Hepatocyte (in vitro differentiated cells): ENCODE results near the gene RDM1. TPM values are rescaled to one million over a fixed set of nuclear protein-coding genes. Genes with fewer than 3 reads are reported as not detected.

ENCODE experiments used
- DNase-seq: peaks from one replicate; pipeline ENCODE4 v3.0.0-alpha.2; 2016; ENCODE audit warnings: low spot score
- H2AFZ ChIP-seq: fragments of 200-600 bp; sonication (generic); 2 replicates; pipeline ENCODE4 v1.6.0; 2016; ENCODE audit warnings: antibody characterized with exemption, mild to moderate bottlenecking
- H3K27ac ChIP-seq: fragments of 200-600 bp; sonication (generic); 2 replicates; pipeline ENCODE4 v1.5.1; 2016; ENCODE audit warnings: mild to moderate bottlenecking
- H3K27me3 ChIP-seq: fragments of 200-600 bp; sonication (generic); 2 replicates; pipeline ENCODE4 v1.6.1; 2016
- H3K36me3 ChIP-seq: fragments of 200-600 bp; sonication (generic); replicated peaks from 2 replicates; pipeline ENCODE4 v1.5.1; 2016; ENCODE audit warnings: low read depth; ENCODE audit not compliant: insufficient read depth
- H3K4me1 ChIP-seq: fragments of 200-600 bp; sonication (generic); 2 replicates; pipeline ENCODE4 v1.5.1; 2016; ENCODE audit warnings: mild to moderate bottlenecking, moderate library complexity; ENCODE audit not compliant: insufficient read depth
- H3K4me2 ChIP-seq: fragments of 200-600 bp; sonication (generic); 2 replicates; pipeline ENCODE4 v1.6.0; 2016
- H3K4me3 ChIP-seq: fragments of 200-600 bp; sonication (generic); 2 replicates; pipeline ENCODE4 v1.5.1; 2016; ENCODE audit warnings: mild to moderate bottlenecking
- H3K79me2 ChIP-seq: fragments of 200-600 bp; sonication (generic); 2 replicates; pipeline ENCODE4 v1.6.0; 2017; ENCODE audit warnings: mild to moderate bottlenecking
- H3K9me2 ChIP-seq: fragments of 200-600 bp; sonication (generic); replicated peaks from 2 replicates; pipeline ENCODE4 v1.6.0; 2017; ENCODE audit warnings: mild to moderate bottlenecking; ENCODE audit not compliant: insufficient read depth
- H3K9me3 ChIP-seq: fragments of 200-600 bp; sonication (generic); 2 replicates; pipeline ENCODE4 v1.5.1; 2016; ENCODE audit warnings: low read depth, mild to moderate bottlenecking
- H4K20me1 ChIP-seq: fragments of 200-600 bp; sonication (generic); 2 replicates; pipeline ENCODE4 v1.6.0; 2016; ENCODE audit warnings: mild to moderate bottlenecking; ENCODE audit not compliant: insufficient read depth, poor library complexity, severe bottlenecking
- EZH2 ChIP-seq: fragments of 200-600 bp; sonication (generic); IDR thresholded peaks from 2 replicates; pipeline ENCODE4 v1.6.1; 2016; ENCODE audit warnings: antibody characterized with exemption, mild to moderate bottlenecking, borderline replicate concordance
- EZH2phosphoT487 ChIP-seq: fragments of 200-600 bp; sonication (generic); IDR thresholded peaks from one replicate; pipeline ENCODE4 v1.6.1; 2018; ENCODE audit warnings: antibody characterized with exemption, mild to moderate bottlenecking, low read depth, moderate library complexity; ENCODE audit not compliant: unreplicated experiment, severe bottlenecking
- WGBS: methylation state at CpG from one replicate; pipeline ENCODE4 v1.1.6; 2016; ENCODE audit warnings: low lambda C conversion rate; ENCODE audit errors: missing lambda C conversion rate; 5-methylcytosine and 5-hydroxymethylcytosine counted together
- polyA plus RNA-seq: library from polyadenylated mRNA; unstranded; fragments of >200 nt; fragmentation: Nextera tagmentation; extraction: Ambion mirVana; gene quantifications from 2 replicates; pipeline ENCODE4 v1.2.1, GENCODE V29; 2016
- total RNA-seq: library from RNA; depleted of rRNA; stranded (reverse); fragments of >200 nt; gene quantifications from 2 replicates; pipeline ENCODE4 v1.2.3, GENCODE V29; 2014
- TF ChIP-seq, protein P1 (sequence below): fragments of 200-600 bp; sonication (generic); IDR thresholded peaks from 2 replicates; pipeline ENCODE4 v1.5.1; 2016; ENCODE audit warnings: antibody characterized with exemption, mild to moderate bottlenecking; ENCODE audit not compliant: poor library complexity

The RDM1 gene
- total and polyA plus RNA-seq, 2 experiments from 2014 or later: 0.87 TPM; not detected in 1

DNA sequence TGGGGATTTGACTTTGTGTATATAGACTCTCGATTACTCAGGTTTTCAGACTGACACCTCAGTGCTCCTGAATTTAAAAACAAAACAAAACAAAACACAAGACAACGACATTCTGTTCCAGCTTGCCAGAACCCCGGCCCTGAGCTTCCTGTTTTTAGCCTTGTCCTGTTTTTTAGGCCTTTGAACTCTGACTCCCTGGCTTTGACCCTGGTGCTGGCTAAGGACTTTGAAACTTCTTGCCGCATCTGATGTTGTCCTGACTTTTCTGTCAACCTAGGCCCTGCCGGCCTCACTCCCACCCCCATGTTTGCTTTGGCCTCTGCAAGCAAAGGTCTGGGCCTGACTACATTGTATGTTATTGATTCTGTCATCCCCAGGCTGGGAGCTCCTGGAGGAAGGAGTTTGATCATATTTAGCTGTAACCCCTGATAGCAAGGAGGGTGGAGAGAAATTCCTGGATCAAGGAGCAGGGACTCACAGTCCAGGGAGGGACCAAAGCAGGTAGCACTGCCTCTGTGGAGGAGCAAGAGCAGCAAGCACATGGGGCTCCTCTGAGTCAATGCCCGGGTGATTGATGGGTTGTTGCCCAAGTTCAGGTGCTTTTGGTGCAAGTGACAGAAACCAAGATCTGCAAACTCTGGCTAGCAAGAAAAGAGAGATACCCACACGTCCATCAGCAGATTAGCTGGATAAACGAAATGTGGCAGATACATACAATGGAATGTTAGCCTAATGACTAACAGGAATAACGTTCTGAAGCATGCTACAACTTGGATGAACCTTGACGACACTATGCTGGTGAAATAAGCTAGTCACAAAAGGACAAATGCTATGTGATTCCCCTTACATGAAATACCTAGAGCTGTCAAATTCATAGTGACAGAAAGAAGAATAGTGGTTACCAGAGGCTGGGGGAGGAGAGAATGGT, 43.0 kb upstream of the RDM1 start:
- Histone ChIP-seq H3K27ac (peak overlapping the region; percentile 82), H4K20me1 (no peaks in the 10 kb centered on the region), H3K27me3 (no peaks in the 10 kb centered on the region), H3K79me2 (no peaks in the 10 kb centered on the region), H3K9me2 (no peaks in the 10 kb centered on the region), H3K4me1 (peaks cover 27% of the 10 kb centered on the region), H3K9me3 (no peaks in the 10 kb centered on the region), H2AFZ (no peak overlapping the region), H3K4me2 (peak overlapping the region; percentile 32), H3K36me3 (no peaks in the 10 kb centered on the region), H3K4me3 (no peak overlapping the region)
- 30% methylated on average over 10 of the region's 10 CpGs for WGBS
- no peak for TF ChIP-seq EZH2
- TF ChIP-seq EZH2phosphoT487: no peak
- TF ChIP-seq, protein P1, sequence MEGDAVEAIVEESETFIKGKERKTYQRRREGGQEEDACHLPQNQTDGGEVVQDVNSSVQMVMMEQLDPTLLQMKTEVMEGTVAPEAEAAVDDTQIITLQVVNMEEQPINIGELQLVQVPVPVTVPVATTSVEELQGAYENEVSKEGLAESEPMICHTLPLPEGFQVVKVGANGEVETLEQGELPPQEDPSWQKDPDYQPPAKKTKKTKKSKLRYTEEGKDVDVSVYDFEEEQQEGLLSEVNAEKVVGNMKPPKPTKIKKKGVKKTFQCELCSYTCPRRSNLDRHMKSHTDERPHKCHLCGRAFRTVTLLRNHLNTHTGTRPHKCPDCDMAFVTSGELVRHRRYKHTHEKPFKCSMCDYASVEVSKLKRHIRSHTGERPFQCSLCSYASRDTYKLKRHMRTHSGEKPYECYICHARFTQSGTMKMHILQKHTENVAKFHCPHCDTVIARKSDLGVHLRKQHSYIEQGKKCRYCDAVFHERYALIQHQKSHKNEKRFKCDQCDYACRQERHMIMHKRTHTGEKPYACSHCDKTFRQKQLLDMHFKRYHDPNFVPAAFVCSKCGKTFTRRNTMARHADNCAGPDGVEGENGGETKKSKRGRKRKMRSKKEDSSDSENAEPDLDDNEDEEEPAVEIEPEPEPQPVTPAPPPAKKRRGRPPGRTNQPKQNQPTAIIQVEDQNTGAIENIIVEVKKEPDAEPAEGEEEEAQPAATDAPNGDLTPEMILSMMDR: no peak
- peak; percentile 61 for DNase-seq

DNA sequence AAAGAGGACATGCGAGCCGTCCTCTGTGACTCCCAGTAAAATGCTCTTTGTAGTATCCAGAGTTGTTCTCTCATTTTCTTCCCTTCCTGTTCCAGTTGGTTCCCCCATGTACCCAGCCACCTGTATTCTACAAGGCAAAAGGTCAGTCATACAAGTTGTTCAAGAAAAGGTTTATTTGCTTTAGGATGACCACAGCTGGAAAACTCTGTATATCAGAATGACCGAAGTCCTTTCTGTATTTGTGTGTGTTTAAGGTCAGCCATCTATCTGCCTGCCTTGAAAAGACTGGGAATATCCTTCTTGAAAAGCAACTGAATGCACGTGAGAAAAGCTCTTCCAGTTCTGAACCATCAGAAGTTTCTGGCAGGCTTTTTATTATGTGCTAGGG, 42.4 kb upstream of the RDM1 start:
- H3K9me3 ChIP-seq: no peaks in the 10 kb centered on the region
- H2AFZ ChIP-seq: no peak overlapping the region
- no peaks in the 10 kb centered on the region for H3K79me2 ChIP-seq
- H4K20me1 ChIP-seq: no peaks in the 10 kb centered on the region
- H3K27ac ChIP-seq: peak overlapping the region; percentile 82
- peak; percentile 62 for DNase-seq
- peak overlapping the region; percentile 32 for H3K4me2 ChIP-seq
- no peaks in the 10 kb centered on the region for H3K36me3 ChIP-seq
- TF ChIP-seq EZH2phosphoT487 (no peak), EZH2 (no peak)
- TF ChIP-seq, protein P1: no peak
- H3K4me3 ChIP-seq: no peak overlapping the region
- WGBS: 65% methylated on average over 4 of the region's 4 CpGs
- peaks cover 27% of the 10 kb centered on the region for H3K4me1 ChIP-seq
- no peaks in the 10 kb centered on the region for H3K27me3 ChIP-seq
- no peaks in the 10 kb centered on the region for H3K9me2 ChIP-seq

DNA sequence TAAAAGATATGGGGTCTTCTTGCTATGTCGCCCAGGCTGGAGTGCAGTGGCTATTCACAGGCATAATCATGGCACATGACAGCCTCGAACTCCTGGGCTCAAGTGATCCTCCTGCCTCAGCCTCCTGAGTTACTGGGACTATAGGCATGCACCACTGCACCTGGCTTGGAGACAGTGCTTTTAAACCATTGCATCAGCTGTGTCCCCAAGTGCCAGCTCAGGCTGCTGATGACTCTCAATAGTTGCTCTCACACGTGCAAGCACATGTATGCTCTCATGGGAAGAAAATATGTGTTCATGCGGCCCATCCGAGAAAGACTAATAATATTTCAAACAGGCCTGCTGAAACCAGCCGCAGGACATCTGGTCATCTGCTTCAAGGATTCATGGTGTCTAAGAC, 42.0 kb upstream of the RDM1 start:
- WGBS: 66% methylated on average over 6 of the region's 6 CpGs
- no peaks in the 10 kb centered on the region for H3K9me3 ChIP-seq
- TF ChIP-seq EZH2 (no peak), EZH2phosphoT487 (no peak)
- TF ChIP-seq, protein P1: no peak
- no peaks in the 10 kb centered on the region for H4K20me1 ChIP-seq
- no peaks in the 10 kb centered on the region for H3K27me3 ChIP-seq
- H2AFZ ChIP-seq: no peak overlapping the region
- H3K4me2 ChIP-seq: peak overlapping the region; percentile 24
- peak overlapping the region; percentile 82 for H3K27ac ChIP-seq
- peaks cover 27% of the 10 kb centered on the region for H3K4me1 ChIP-seq
- H3K4me3 ChIP-seq: no peak overlapping the region
- no peak for DNase-seq
- H3K79me2 ChIP-seq: no peaks in the 10 kb centered on the region
- H3K36me3 ChIP-seq: no peaks in the 10 kb centered on the region
- H3K9me2 ChIP-seq: no peaks in the 10 kb centered on the region
